ENCODE data around the gene BBS1.
A peak's percentile ranks its signal among the peaks of the same experiment; 100 is the strongest.

Gene BBS1

GRCh38 chr11:66473608-66474515 is 36.6 kb upstream of the BBS1 start:
- Mint-ChIP-seq H3K4me3 (no peak overlapping the region), H3K4me1 (peaks cover 18% of the 10 kb centered on the region), H3K36me3 (peaks cover 11% of the 10 kb centered on the region), H3K9me3 (no peaks in the 10 kb centered on the region), H3K27ac (no peak overlapping the region)
- ATAC-seq (no peak), DNase-seq (ENCODE audit: low spot score in 2 of 2) (no peak)

GRCh38 chr11:66475349-66476172 is 34.9 kb upstream of the BBS1 start:
- peaks cover 29% of the 10 kb centered on the region for H3K4me1 Mint-ChIP-seq
- H3K36me3 Mint-ChIP-seq: peaks cover 18% of the 10 kb centered on the region
- H3K4me3 Mint-ChIP-seq: no peak overlapping the region
- DNase-seq (ENCODE audit: low spot score in 2 of 2) (no peak), ATAC-seq (no peak)
- no peak overlapping the region for H3K27ac Mint-ChIP-seq
- no peaks in the 10 kb centered on the region for H3K9me3 Mint-ChIP-seq

- peaks cover 32% of the 10 kb centered on the region for H3K4me1 Mint-ChIP-seq
- no peaks in the 10 kb centered on the region for H3K9me3 Mint-ChIP-seq
- no peak overlapping the region for H3K4me3 Mint-ChIP-seq
- ATAC-seq (no peak), DNase-seq (ENCODE audit: low spot score in 2 of 2) (no peak)
- H3K27ac Mint-ChIP-seq: no peak overlapping the region
- H3K36me3 Mint-ChIP-seq: peaks cover 13% of the 10 kb centered on the region
Measured at GRCh38 chr11:66476173-66476840, 34.1 kb upstream of the BBS1 start.

GRCh38 chr11:66476841-66477251 is 33.6 kb upstream of the BBS1 start:
- DNase-seq (ENCODE audit: low spot score in 2 of 2) (no peak), ATAC-seq (no peak)
- Mint-ChIP-seq H3K9me3 (no peaks in the 10 kb centered on the region), H3K27ac (no peak overlapping the region), H3K36me3 (peaks cover 13% of the 10 kb centered on the region), H3K4me1 (peaks cover 35% of the 10 kb centered on the region), H3K4me3 (no peak overlapping the region)

GRCh38 chr11:66477263-66478201 is 32.9 kb upstream of the BBS1 start:
- Mint-ChIP-seq H3K4me3 (peak overlapping the region; percentile 36), H3K27ac (peak overlapping the region; percentile 64), H3K9me3 (no peaks in the 10 kb centered on the region), H3K4me1 (peaks cover 41% of the 10 kb centered on the region), H3K36me3 (peaks cover 17% of the 10 kb centered on the region)
- ATAC-seq: no peak
- DNase-seq (ENCODE audit: low spot score in 2 of 2): no peak

GRCh38 chr11:66478729-66479393 is 31.6 kb upstream of the BBS1 start:
- Mint-ChIP-seq H3K4me1 (peaks cover 43% of the 10 kb centered on the region), H3K4me3 (peak overlapping the region; percentile 88), H3K36me3 (peaks cover 30% of the 10 kb centered on the region), H3K9me3 (no peaks in the 10 kb centered on the region), H3K27ac (peak overlapping the region; percentile 87)
- no peak for DNase-seq (ENCODE audit: low spot score in 2 of 2)
- no peak for ATAC-seq

- Mint-ChIP-seq H3K36me3 (peaks cover 34% of the 10 kb centered on the region), H3K27ac (peak overlapping the region; percentile 87), H3K4me1 (peaks cover 43% of the 10 kb centered on the region), H3K4me3 (peak overlapping the region; percentile 88), H3K9me3 (no peaks in the 10 kb centered on the region)
- ATAC-seq (no peak), DNase-seq (ENCODE audit: low spot score in 2 of 2) (no peak)
Measured at GRCh38 chr11:66479394-66480116, 30.9 kb upstream of the BBS1 start.

- Mint-ChIP-seq H3K9me3 (no peaks in the 10 kb centered on the region), H3K4me1 (peaks cover 43% of the 10 kb centered on the region), H3K4me3 (peak within 1 kb of the TSS; percentile 88), H3K27ac (peak within 1 kb of the TSS; percentile 87), H3K36me3 (peaks cover 36% of the 10 kb centered on the region)
- peak; percentile 90 to 97 for DNase-seq (ENCODE audit: low spot score in 2 of 2)
- peak; percentile 97 for ATAC-seq
Measured at GRCh38 chr11:66480117-66480938, 30.1 kb upstream of the BBS1 start, which contains the start of gene DPP3. DPP3 (plus strand) TSS chr11:66480434; CDS start chr11:66482201, 1,767 bp downstream.

GRCh38 chr11:66484806-66485380 is 25.5 kb upstream of the BBS1 start:
- no peak for ATAC-seq
- no peak for DNase-seq (ENCODE audit: low spot score in 2 of 2)
- Mint-ChIP-seq H3K9me3 (no peaks in the 10 kb centered on the region), H3K36me3 (peaks cover 67% of the 10 kb centered on the region), H3K27ac (peak overlapping the region; percentile 8), H3K4me1 (peaks cover 20% of the 10 kb centered on the region), H3K4me3 (no peak overlapping the region)

GRCh38 chr11:66488957-66489356 is 21.5 kb upstream of the BBS1 start:
- Mint-ChIP-seq H3K4me1 (no peaks in the 10 kb centered on the region), H3K9me3 (no peaks in the 10 kb centered on the region), H3K27ac (no peak overlapping the region), H3K36me3 (peaks cover 73% of the 10 kb centered on the region), H3K4me3 (no peak overlapping the region)
- DNase-seq (ENCODE audit: low spot score in 2 of 2) (no peak), ATAC-seq (no peak)

GRCh38 chr11:66489636-66490035 is 20.8 kb upstream of the BBS1 start:
- Mint-ChIP-seq H3K4me3 (no peak overlapping the region), H3K36me3 (peaks cover 70% of the 10 kb centered on the region), H3K9me3 (no peaks in the 10 kb centered on the region), H3K27ac (no peak overlapping the region), H3K4me1 (no peaks in the 10 kb centered on the region)
- ATAC-seq (no peak), DNase-seq (ENCODE audit: low spot score in 2 of 2) (no peak)

GRCh38 chr11:66491315-66491935 is 19.0 kb upstream of the BBS1 start:
- ATAC-seq (no peak), DNase-seq (ENCODE audit: low spot score in 2 of 2) (no peak)
- no peak overlapping the region for H3K4me3 Mint-ChIP-seq
- H3K27ac Mint-ChIP-seq: no peak overlapping the region
- H3K4me1 Mint-ChIP-seq: no peaks in the 10 kb centered on the region
- peaks cover 62% of the 10 kb centered on the region for H3K36me3 Mint-ChIP-seq
- no peaks in the 10 kb centered on the region for H3K9me3 Mint-ChIP-seq
